PC-9 (cell line): ENCODE results near the gene FUOM. TPM values are rescaled to one million over a fixed set of nuclear protein-coding genes. Genes with fewer than 3 reads are reported as not detected.

Experiments used
- BruUV-seq: library from RNA; stranded (reverse); fragments of 400-500 nt; replicated peaks from 2 replicates; lab custom pipeline; 2021; lab: Mats Ljungman, UMichigan
- CTCF ChIA-PET: fragments of 300-600 bp; sonication (Branson Sonifier 250); formaldehyde crosslinking; loops from one replicate; lab custom pipeline; 2022; ENCODE audit warnings: antibody characterized with exemption; lab: Charles Lee
- POLR2A ChIA-PET: fragments of 300-600 bp; sonication (Branson Sonifier 250); formaldehyde crosslinking; loops from one replicate; lab custom pipeline; 2022; ENCODE audit warnings: antibody characterized with exemption; ENCODE audit not compliant: unreplicated experiment; lab: Charles Lee
- DNase-seq, 2 experiments: peaks; one replicate each; pipeline versions ENCODE4 v3.0.0 to v3.0.0-alpha.2; 2015 to 2022; ENCODE audit warnings: mixed read lengths in 1 of 2
- H2AFZ ChIP-seq: fragments of 200-600 bp; sonication (generic); 2 replicates; pipeline ENCODE4 v1.8.1; 2017; ENCODE audit warnings: antibody characterized with exemption
- H3F3A ChIP-seq: fragments of 200-600 bp; sonication (generic); 2 replicates; pipeline ENCODE4 v1.8.1; 2017; ENCODE audit warnings: antibody characterized with exemption, mild to moderate bottlenecking, low read depth; ENCODE audit not compliant: insufficient read depth
- H3K27ac ChIP-seq: fragments of 200-600 bp; sonication (generic); 2 replicates; pipeline ENCODE4 v1.6.1; 2016; ENCODE audit warnings: mixed run types
- H3K27me3 ChIP-seq: fragments of 200-600 bp; sonication (generic); 2 replicates; pipeline ENCODE4 v1.6.1; 2016; ENCODE audit warnings: low read depth, mixed run types; ENCODE audit not compliant: insufficient read depth
- H3K36me3 ChIP-seq: fragments of 200-600 bp; sonication (generic); 2 replicates; pipeline ENCODE4 v1.6.1; 2016; ENCODE audit warnings: low read depth, mixed run types
- H3K4me1 ChIP-seq: fragments of 200-600 bp; sonication (generic); replicated peaks from 2 replicates; pipeline ENCODE4 v1.6.1; 2016; ENCODE audit warnings: mixed run types; ENCODE audit not compliant: insufficient read depth
- H3K4me2 ChIP-seq: fragments of 200-600 bp; sonication (generic); 2 replicates; pipeline ENCODE4 v1.6.1; 2017; ENCODE audit warnings: mixed run types
- H3K4me3 ChIP-seq: fragments of 200-600 bp; sonication (generic); 2 replicates; pipeline ENCODE4 v1.6.1; 2016; ENCODE audit warnings: mixed run types
- H3K79me2 ChIP-seq: fragments of 200-600 bp; sonication (generic); 2 replicates; pipeline ENCODE4 v1.6.1; 2017; ENCODE audit warnings: low read depth, mixed run types
- H3K9me2 ChIP-seq: fragments of 200-600 bp; sonication (generic); 2 replicates; pipeline ENCODE4 v1.8.1; 2017; ENCODE audit warnings: mild to moderate bottlenecking; ENCODE audit not compliant: insufficient read depth
- H3K9me3 ChIP-seq: fragments of 200-600 bp; sonication (generic); 2 replicates; pipeline ENCODE4 v1.8.1; 2016; ENCODE audit warnings: low read depth; ENCODE audit not compliant: insufficient read depth
- H4K20me1 ChIP-seq: fragments of 200-600 bp; sonication (generic); 2 replicates; pipeline ENCODE4 v1.8.1; 2017; ENCODE audit not compliant: insufficient read depth
- CTCF ChIP-seq: fragments of 200-600 bp; sonication (generic); conservative IDR thresholded peaks from 2 replicates; pipeline ENCODE4 v1.6.1; 2017; ENCODE audit warnings: mixed run types, antibody characterized with exemption, mild to moderate bottlenecking, moderate library complexity
- EZH2 ChIP-seq: fragments of 200-600 bp; sonication (generic); IDR thresholded peaks from 2 replicates; pipeline ENCODE4 v1.8.0; 2017; ENCODE audit warnings: antibody characterized with exemption, low read depth
- intact Hi-C: fragments of 100-400 bp; cut with micrococcal nuclease; formaldehyde crosslinking; loops from one replicate; pipeline ENCODE4 v1.10.0; 2022; ENCODE audit not compliant: unreplicated experiment
- total RNA-seq: library from RNA; stranded (reverse); gene quantifications from 2 replicates; pipeline ENCODE4 v1.2.3, GENCODE V29; 2021

FUOM gene
- total RNA-seq, 1 experiment from 2014 or later = 7.4 TPM

GRCh38 chr10:133337370-133337725 is 20.5 kb downstream of the FUOM start:
- TF ChIP-seq EZH2 (no peak), CTCF (no peak)
- no peak overlapping the region for H2AFZ ChIP-seq
- BruUV-seq = no TSS peak
- H3K4me3 ChIP-seq = no peak overlapping the region
- intact Hi-C loops = no loop called here
- peaks cover 6% of the 10 kb centered on the region for H3K27me3 ChIP-seq
- H3F3A ChIP-seq = no peaks in the 10 kb centered on the region
- no peaks in the 10 kb centered on the region for H3K36me3 ChIP-seq
- ChIA-PET POLR2A (no interaction called here), CTCF (no interaction called here)
- no peak for DNase-seq
- no peaks in the 10 kb centered on the region for H3K9me3 ChIP-seq
- no peaks in the 10 kb centered on the region for H3K79me2 ChIP-seq
- H3K27ac ChIP-seq = no peak overlapping the region
- no peaks in the 10 kb centered on the region for H3K9me2 ChIP-seq
- H3K4me2 ChIP-seq = no peak overlapping the region
- no peaks in the 10 kb centered on the region for H3K4me1 ChIP-seq
- no peaks in the 10 kb centered on the region for H4K20me1 ChIP-seq

GRCh38 chr10:133336577-133337369 is 21.0 kb downstream of the FUOM start, which contains the start of gene CALY:
TSS of gene CALY (minus strand) at chr10:133336896. CDS start at chr10:133328989, 7,907 bp downstream.
- Histone ChIP-seq H3K4me2 (no peak within 1 kb of the TSS), H2AFZ (no peak within 1 kb of the TSS), H3K4me1 (no peaks in the 10 kb centered on the region), H3F3A (no peaks in the 10 kb centered on the region), H3K27ac (no peak within 1 kb of the TSS), H3K4me3 (no peak within 1 kb of the TSS), H4K20me1 (no peaks in the 10 kb centered on the region), H3K27me3 (peaks cover 12% of the 10 kb centered on the region), H3K36me3 (no peaks in the 10 kb centered on the region), H3K9me2 (no peaks in the 10 kb centered on the region), H3K9me3 (no peaks in the 10 kb centered on the region), H3K79me2 (no peaks in the 10 kb centered on the region)
- DNase-seq = no peak
- ChIA-PET CTCF (no interaction called here), POLR2A (no interaction called here)
- intact Hi-C loops = no loop called here
- TF ChIP-seq CTCF (no peak), EZH2 (no peak)
- no TSS peak for BruUV-seq

- Histone ChIP-seq H3K4me3 (no peak overlapping the region), H3K9me3 (no peaks in the 10 kb centered on the region), H4K20me1 (no peaks in the 10 kb centered on the region), H3K27ac (no peak overlapping the region), H3F3A (no peaks in the 10 kb centered on the region), H3K36me3 (no peaks in the 10 kb centered on the region), H3K27me3 (peaks cover 15% of the 10 kb centered on the region), H3K9me2 (no peaks in the 10 kb centered on the region), H3K4me2 (no peak overlapping the region), H2AFZ (no peak overlapping the region), H3K4me1 (no peaks in the 10 kb centered on the region), H3K79me2 (no peaks in the 10 kb centered on the region)
- no peak for DNase-seq
- TF ChIP-seq EZH2 (no peak), CTCF (no peak)
- ChIA-PET CTCF (no interaction called here), POLR2A (no interaction called here)
- intact Hi-C loops = no loop called here
- BruUV-seq = no TSS peak
Observed at GRCh38 chr10:133336118-133336576, 21.7 kb downstream of the FUOM start.
